IPS-NIHi11 (cell line): Measurements from ENCODE around the gene BNIP2.
"Not testable (repeated sequence)": the region's sequence is repeated elsewhere in the genome, so short reads cannot be mapped to it uniquely, and the experiment has no call there.

Source experiments
- DNase-seq: peaks from one replicate; pipeline ENCODE4 v3.0.0; 2012; ENCODE audit warnings: mixed read lengths, low spot score

BNIP2 gene

GRCh38 chr15:59688782-59689625, at the start of gene BNIP2:
BNIP2 (minus strand) TSS chr15:59689320; CDS start chr15:59682457, 6,863 bp downstream.
- peak; percentile 97 for DNase-seq

- DNase-seq = no peak
Observed at GRCh38 chr15:59738676-59739075, 49.6 kb upstream of the BNIP2 start.

- DNase-seq = peak; percentile 11
Observed at GRCh38 chr15:59736181-59736580, 47.1 kb upstream of the BNIP2 start.

GRCh38 chr15:59725151-59725486, 36.0 kb upstream of the BNIP2 start:
- DNase-seq = no peak

GRCh38 chr15:59723687-59724346, 34.7 kb upstream of the BNIP2 start:
- DNase-seq = no peak

- no peak for DNase-seq
Observed at GRCh38 chr15:59722476-59722875, 33.4 kb upstream of the BNIP2 start.

GRCh38 chr15:59722037-59722436, 32.9 kb upstream of the BNIP2 start:
- no peak for DNase-seq

GRCh38 chr15:59721411-59721810, 32.3 kb upstream of the BNIP2 start:
- no peak for DNase-seq

- DNase-seq = no peak
Observed at GRCh38 chr15:59713177-59713576, 24.1 kb upstream of the BNIP2 start.

- DNase-seq = no peak
Observed at GRCh38 chr15:59711451-59712243, 22.5 kb upstream of the BNIP2 start.

GRCh38 chr15:59707619-59708018, 18.5 kb upstream of the BNIP2 start:
- DNase-seq = no peak

GRCh38 chr15:59703979-59704796, 15.1 kb upstream of the BNIP2 start:
- no peak for DNase-seq

GRCh38 chr15:59702351-59702750, 13.2 kb upstream of the BNIP2 start:
- DNase-seq = no peak

- no peak for DNase-seq
Observed at GRCh38 chr15:59701880-59702279, 12.8 kb upstream of the BNIP2 start.

GRCh38 chr15:59699810-59700431, 10.8 kb upstream of the BNIP2 start:
- DNase-seq = no peak

GRCh38 chr15:59698065-59698464, 8.9 kb upstream of the BNIP2 start:
- not testable (repeated sequence) for DNase-seq

- DNase-seq = no peak
Observed at GRCh38 chr15:59696332-59696731, 7.2 kb upstream of the BNIP2 start.

- no peak for DNase-seq
Observed at GRCh38 chr15:59694779-59695178, 5.7 kb upstream of the BNIP2 start.

- DNase-seq = no peak
Observed at GRCh38 chr15:59691194-59691805, 2.2 kb upstream of the BNIP2 start.

- no peak for DNase-seq
Observed at GRCh38 chr15:59689626-59690236, 611 bp upstream of the BNIP2 start.

GRCh38 chr15:59688423-59688781, 718 bp downstream of the BNIP2 start:
- DNase-seq = no peak
